Measurements from ENCODE around the gene GPR15LG.

The GPR15LG gene

DNA sequence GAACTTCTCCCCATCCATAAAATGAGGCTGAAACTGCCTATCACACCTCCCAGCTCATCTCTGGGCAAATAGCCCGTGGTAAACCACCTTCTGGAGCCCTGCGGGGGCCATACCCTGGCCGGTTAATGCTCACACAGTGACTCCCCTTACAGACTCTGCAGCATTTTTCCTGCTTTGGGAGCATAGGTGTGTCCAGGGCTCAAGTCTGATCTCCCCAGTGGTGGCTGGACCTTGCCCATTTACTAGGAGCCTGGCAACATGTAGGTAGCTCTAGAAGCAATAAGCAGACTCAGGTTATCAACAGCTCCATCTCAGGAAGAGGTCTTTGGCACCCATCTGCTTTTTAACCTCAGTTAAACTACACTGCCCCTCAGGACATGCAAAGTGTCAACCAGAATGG is 15.2 kb downstream of the GPR15LG start:
- TF ChIP-seq, protein P1, sequence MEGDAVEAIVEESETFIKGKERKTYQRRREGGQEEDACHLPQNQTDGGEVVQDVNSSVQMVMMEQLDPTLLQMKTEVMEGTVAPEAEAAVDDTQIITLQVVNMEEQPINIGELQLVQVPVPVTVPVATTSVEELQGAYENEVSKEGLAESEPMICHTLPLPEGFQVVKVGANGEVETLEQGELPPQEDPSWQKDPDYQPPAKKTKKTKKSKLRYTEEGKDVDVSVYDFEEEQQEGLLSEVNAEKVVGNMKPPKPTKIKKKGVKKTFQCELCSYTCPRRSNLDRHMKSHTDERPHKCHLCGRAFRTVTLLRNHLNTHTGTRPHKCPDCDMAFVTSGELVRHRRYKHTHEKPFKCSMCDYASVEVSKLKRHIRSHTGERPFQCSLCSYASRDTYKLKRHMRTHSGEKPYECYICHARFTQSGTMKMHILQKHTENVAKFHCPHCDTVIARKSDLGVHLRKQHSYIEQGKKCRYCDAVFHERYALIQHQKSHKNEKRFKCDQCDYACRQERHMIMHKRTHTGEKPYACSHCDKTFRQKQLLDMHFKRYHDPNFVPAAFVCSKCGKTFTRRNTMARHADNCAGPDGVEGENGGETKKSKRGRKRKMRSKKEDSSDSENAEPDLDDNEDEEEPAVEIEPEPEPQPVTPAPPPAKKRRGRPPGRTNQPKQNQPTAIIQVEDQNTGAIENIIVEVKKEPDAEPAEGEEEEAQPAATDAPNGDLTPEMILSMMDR (IDR thresholded peaks at IDR 0.05), result no peak
- no peak for TF ChIP-seq ZFX (IDR thresholded peaks at IDR 0.05; ENCODE audit: borderline replicate concordance)
- no peak overlapping the region for H3K27ac ChIP-seq

DNA sequence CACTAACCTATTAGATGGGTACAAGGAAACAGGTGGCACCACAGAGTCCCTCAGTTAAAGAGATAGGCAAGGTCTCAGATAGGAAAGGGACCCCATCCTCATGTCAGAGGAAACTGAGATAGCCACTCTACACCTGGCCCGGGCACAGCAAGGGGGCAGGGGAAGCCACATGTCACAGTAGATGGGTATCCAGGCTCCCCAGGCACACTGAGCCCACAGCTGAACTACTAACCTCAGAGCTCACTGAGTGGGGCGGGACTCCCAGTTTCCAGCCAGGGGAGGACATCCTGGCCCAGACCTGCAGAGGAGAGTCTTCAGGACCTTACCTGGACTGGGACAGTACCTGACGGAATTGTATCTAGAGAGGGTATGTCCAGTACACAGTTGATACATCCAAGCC is 17.0 kb downstream of the GPR15LG start:
- no peak for TF ChIP-seq ZFX (IDR thresholded peaks at IDR 0.05; ENCODE audit: borderline replicate concordance)
- TF ChIP-seq, protein P1 (IDR thresholded peaks at IDR 0.05), result no peak
- H3K27ac ChIP-seq, result no peak overlapping the region

DNA sequence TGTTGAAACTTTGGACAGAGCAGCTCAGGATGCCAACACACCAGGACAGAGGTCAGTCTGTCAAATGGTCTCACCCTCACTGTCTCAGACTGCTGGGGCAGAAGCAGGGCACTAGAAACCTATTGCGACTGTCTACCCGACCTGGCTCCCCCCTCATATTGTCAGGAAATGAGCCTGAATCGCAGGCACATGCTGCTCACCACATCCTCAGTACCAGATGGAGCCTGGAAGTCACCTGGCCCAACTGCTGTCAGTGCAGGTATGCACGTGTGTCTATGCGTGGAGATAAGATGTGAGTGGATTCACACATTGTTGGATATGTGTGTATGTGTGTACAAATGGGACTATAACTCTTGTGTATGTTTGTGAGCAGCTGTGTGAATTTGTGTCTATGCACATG is 17.5 kb downstream of the GPR15LG start:
- H3K27ac ChIP-seq, result no peak overlapping the region
- TF ChIP-seq ZFX (IDR thresholded peaks at IDR 0.05; ENCODE audit: borderline replicate concordance), result no peak
- TF ChIP-seq, protein P1 (IDR thresholded peaks at IDR 0.05), result no peak

- H3K27ac ChIP-seq, result no peak overlapping the region
Measured at GRCh38 chr10:84193327-84193726, 19.7 kb downstream of the GPR15LG start.

GRCh38 chr10:84193846-84194423 is 20.3 kb downstream of the GPR15LG start:
- TF ChIP-seq ZFX (IDR thresholded peaks at IDR 0.05; ENCODE audit: borderline replicate concordance), result no peak
- H3K27ac ChIP-seq, result no peak overlapping the region

More at GRCh38 chr10:84193327-84193726, 19.7 kb downstream of the GPR15LG start:
- TF ChIP-seq ZFX (IDR thresholded peaks at IDR 0.05; ENCODE audit: borderline replicate concordance), result no peak
- TF ChIP-seq, protein P1 (IDR thresholded peaks at IDR 0.05), result no peak

DNA sequence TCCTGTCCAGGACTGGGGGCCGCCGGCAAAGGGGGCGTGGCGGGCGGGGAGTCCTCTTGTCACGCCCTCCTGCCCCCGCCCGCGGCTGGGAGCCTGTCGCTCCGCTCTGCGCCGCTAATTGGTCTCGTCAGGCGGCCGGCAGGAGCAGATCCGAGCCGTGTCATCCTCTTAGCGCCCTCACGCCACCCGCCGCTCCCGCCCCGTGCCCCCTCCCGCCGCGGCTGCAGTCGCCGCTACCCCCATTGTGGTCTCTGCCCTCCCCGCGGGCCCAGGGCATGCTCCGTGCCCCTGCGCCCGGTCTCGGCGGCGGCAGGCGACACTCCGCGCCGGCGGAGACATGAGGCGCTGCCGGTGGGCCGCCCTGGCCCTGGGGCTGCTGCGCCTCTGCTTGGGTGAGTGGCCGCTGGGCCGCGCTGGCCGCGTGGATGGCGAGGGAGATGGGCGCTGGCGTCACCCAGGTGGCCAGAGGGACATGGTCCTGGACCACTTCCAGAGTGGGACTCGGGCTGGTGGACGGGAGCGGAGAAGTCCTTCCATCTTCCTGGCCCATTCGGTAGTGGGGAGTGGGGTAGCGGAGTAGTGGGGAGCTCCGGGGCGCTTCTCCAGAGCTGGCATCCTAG is 20.9 kb downstream of the GPR15LG start, which contains the start of gene CDHR1:
TSS of gene CDHR1 (plus strand) at position 114 of the 620 bp plus-strand sequence. CDS start at position 338, 224 bp downstream.
- TF ChIP-seq, protein P1 (IDR thresholded peaks at IDR 0.05), result no peak
- no peak for TF ChIP-seq ZFX (IDR thresholded peaks at IDR 0.05; ENCODE audit: borderline replicate concordance)

GRCh38 chr10:84195044-84195830 is 21.6 kb downstream of the GPR15LG start:
- H3K27ac ChIP-seq, result no peak overlapping the region
- TF ChIP-seq, protein P1 (IDR thresholded peaks at IDR 0.05), result no peak
- TF ChIP-seq ZFX (IDR thresholded peaks at IDR 0.05; ENCODE audit: borderline replicate concordance), result no peak

More for the DNA sequence above, 20.9 kb downstream of the GPR15LG start, which contains the start of gene CDHR1:
- H3K27ac ChIP-seq, result no peak within 1 kb of the TSS
